Measurements from ENCODE around the gene IL10RB. TPM values are rescaled to one million over a fixed set of nuclear protein-coding genes. Genes with fewer than 3 reads are reported as not detected.

Gene IL10RB
- total RNA-seq, 1 donor from 2014 or later = 19.2 TPM

- no peak overlapping the region for H3K4me3 Mint-ChIP-seq
- TF ChIP-seq, protein P1, sequence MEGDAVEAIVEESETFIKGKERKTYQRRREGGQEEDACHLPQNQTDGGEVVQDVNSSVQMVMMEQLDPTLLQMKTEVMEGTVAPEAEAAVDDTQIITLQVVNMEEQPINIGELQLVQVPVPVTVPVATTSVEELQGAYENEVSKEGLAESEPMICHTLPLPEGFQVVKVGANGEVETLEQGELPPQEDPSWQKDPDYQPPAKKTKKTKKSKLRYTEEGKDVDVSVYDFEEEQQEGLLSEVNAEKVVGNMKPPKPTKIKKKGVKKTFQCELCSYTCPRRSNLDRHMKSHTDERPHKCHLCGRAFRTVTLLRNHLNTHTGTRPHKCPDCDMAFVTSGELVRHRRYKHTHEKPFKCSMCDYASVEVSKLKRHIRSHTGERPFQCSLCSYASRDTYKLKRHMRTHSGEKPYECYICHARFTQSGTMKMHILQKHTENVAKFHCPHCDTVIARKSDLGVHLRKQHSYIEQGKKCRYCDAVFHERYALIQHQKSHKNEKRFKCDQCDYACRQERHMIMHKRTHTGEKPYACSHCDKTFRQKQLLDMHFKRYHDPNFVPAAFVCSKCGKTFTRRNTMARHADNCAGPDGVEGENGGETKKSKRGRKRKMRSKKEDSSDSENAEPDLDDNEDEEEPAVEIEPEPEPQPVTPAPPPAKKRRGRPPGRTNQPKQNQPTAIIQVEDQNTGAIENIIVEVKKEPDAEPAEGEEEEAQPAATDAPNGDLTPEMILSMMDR (IDR thresholded peaks at IDR 0.05; ENCODE audit: unreplicated experiment) = no peak
- peak overlapping the region; percentile 62 for H3K27ac Mint-ChIP-seq
These were observed 61.7 kb downstream of the IL10RB start for GRCh38 chr21:33327792-33328433.

DNA sequence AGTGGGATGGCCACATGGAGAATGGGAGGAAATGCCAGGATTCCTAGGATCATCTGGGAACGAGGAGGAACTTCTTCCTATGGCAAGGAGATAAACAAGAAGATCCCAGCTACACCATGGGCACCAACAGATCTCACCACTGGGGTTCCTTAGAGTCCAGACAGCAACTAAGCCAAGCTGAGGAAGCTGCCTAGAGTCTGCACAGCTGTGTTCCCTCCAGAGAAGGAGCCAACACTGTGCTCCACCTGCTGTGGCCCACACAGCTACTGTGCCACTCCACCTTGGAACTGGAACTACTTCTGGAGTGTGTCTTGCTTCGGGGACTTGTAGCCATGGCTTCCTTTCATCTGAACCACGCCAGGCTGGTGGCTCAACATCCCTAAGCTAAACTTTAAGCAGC, 64.6 kb downstream of the IL10RB start:
- H3K27me3 Mint-ChIP-seq (ENCODE audit: low read depth) = no peaks in the 10 kb centered on the region
- peaks cover 22% of the 10 kb centered on the region for H3K9me3 Mint-ChIP-seq
- no peak overlapping the region for H3K27ac Mint-ChIP-seq
- H3K4me3 Mint-ChIP-seq = no peak overlapping the region
- TF ChIP-seq, protein P1 (IDR thresholded peaks at IDR 0.05; ENCODE audit: unreplicated experiment) = no peak
- no peak for DNase-seq (ENCODE audit: low spot score in 2 of 2, unreplicated experiment in 2 of 2)
- peaks cover 14% of the 10 kb centered on the region for H3K4me1 Mint-ChIP-seq
- peaks cover 32% of the 10 kb centered on the region for H3K36me3 Mint-ChIP-seq

More at GRCh38 chr21:33327792-33328433, 61.7 kb downstream of the IL10RB start:
- H3K9me3 Mint-ChIP-seq = peaks cover 9% of the 10 kb centered on the region
- H3K36me3 Mint-ChIP-seq = peaks cover 21% of the 10 kb centered on the region
- no peaks in the 10 kb centered on the region for H3K27me3 Mint-ChIP-seq (ENCODE audit: low read depth)
- H3K4me1 Mint-ChIP-seq = peaks cover 14% of the 10 kb centered on the region
- DNase-seq (ENCODE audit: low spot score in 2 of 2, unreplicated experiment in 2 of 2) = no peak

- H3K27me3 Mint-ChIP-seq (ENCODE audit: low read depth) = no peaks in the 10 kb centered on the region
- peaks cover 32% of the 10 kb centered on the region for H3K36me3 Mint-ChIP-seq
- H3K4me1 Mint-ChIP-seq = peaks cover 11% of the 10 kb centered on the region
- no peak for DNase-seq (ENCODE audit: low spot score in 2 of 2, unreplicated experiment in 2 of 2)
- no peak overlapping the region for H3K4me3 Mint-ChIP-seq
- TF ChIP-seq, protein P1 (IDR thresholded peaks at IDR 0.05; ENCODE audit: unreplicated experiment) = no peak
- H3K9me3 Mint-ChIP-seq = peaks cover 22% of the 10 kb centered on the region
- no peak overlapping the region for H3K27ac Mint-ChIP-seq
These were observed 66.0 kb downstream of the IL10RB start for GRCh38 chr21:33332143-33332542.

DNA sequence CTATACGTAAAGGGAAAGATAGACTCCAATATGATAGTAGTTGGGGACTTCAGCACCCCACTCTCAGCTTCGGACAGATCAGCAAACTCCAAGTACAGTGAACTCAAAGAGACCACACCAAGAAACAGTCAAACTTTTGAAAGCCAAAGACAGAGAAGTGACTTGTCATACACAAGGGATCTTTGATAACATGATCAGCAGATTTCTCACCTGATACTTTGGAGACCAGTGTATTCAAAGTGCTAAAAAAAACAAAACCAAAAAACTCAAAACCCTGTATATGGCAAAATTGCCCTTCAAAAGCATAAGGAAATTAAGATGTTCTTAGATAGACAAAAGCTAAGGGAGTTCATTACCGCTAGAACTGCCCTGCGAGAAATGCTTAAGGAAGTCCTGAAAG, 68.0 kb downstream of the IL10RB start:
- no peak overlapping the region for H3K4me3 Mint-ChIP-seq
- peaks cover 31% of the 10 kb centered on the region for H3K36me3 Mint-ChIP-seq
- TF ChIP-seq, protein P1 (IDR thresholded peaks at IDR 0.05; ENCODE audit: unreplicated experiment) = no peak
- peaks cover 24% of the 10 kb centered on the region for H3K9me3 Mint-ChIP-seq
- no peaks in the 10 kb centered on the region for H3K4me1 Mint-ChIP-seq
- H3K27ac Mint-ChIP-seq = no peak overlapping the region
- DNase-seq (ENCODE audit: low spot score in 2 of 2, unreplicated experiment in 2 of 2) = no peak
- H3K27me3 Mint-ChIP-seq (ENCODE audit: low read depth) = no peaks in the 10 kb centered on the region

GRCh38 chr21:33334824-33335223, 68.7 kb downstream of the IL10RB start:
- DNase-seq (ENCODE audit: low spot score in 2 of 2, unreplicated experiment in 2 of 2) = no peak
- Mint-ChIP-seq H3K9me3 (peaks cover 24% of the 10 kb centered on the region), H3K27ac (no peak overlapping the region), H3K4me1 (no peaks in the 10 kb centered on the region), H3K36me3 (peaks cover 31% of the 10 kb centered on the region), H3K27me3 (ENCODE audit: low read depth) (no peaks in the 10 kb centered on the region), H3K4me3 (no peak overlapping the region)
- TF ChIP-seq, protein P1 (IDR thresholded peaks at IDR 0.05; ENCODE audit: unreplicated experiment) = no peak

Data from mesothelial cell of epicardium (in vitro differentiated cells).